Sigmoid colon (tissue), 4 donors: ENCODE measurements around the gene EPHA4.

Experiments
- EP300 ChIP-seq, 4 donors: sonication (generic); formaldehyde crosslinking; IDR thresholded peaks; one replicate each; pipeline ENCODE4 v1.6.1; 2017; ENCODE audit warnings: antibody characterized with exemption in 4 of 4
- POLR2A ChIP-seq, 2 donors: fragments of 450-650 bp; IDR thresholded peaks; one replicate each; pipeline ENCODE4 v1.6.1; 2016; ENCODE audit warnings: antibody characterized with exemption in 2 of 2, mild to moderate bottlenecking in 2 of 2, moderate library complexity in 2 of 2
- TF ChIP-seq, protein P1 (sequence below), 4 experiments: fragments of 450-650 bp in 3 of 4; fragments of 200-600 bp in 1 of 4; IDR thresholded peaks; one replicate each; pipeline ENCODE4 v1.5.1; 2016 to 2019; ENCODE audit warnings: antibody characterized with exemption in 4 of 4, mild to moderate bottlenecking in 3 of 4, moderate library complexity in 2 of 4

DNA sequence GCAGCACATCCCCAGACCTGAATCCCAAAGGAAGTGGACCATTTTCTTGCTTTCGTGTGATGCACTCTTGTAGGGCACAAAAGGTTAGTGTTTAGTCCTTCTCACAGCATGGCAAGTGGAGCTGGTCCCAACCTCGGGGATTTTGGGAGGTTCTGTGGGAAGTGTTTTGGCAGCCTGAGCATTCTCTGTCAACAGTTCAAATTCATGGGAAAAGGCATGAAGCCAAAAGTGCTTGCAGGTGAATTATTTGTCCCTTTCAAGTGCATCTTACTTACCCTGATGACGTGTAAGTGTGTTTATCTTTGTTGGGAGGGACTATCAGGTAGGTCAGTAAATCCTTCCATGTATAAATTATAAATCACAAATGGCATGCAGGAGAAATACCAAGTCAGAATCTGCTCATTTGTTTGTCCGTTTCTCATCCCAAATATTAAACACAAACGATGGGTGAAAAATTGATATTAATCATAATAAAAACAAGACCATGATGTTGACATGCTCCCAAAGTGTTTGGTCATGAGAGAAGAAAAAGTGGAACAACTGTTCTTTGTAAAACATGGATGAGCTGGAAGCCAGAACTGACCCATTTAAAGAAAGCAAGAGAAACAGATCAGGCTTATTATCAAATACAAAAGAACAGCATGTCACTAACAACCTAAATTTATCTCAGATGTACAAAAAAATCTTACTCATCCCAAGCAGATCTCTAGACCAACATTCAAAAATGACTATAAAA, 57.6 kb downstream of the EPHA4 start:
- TF ChIP-seq, protein P1, sequence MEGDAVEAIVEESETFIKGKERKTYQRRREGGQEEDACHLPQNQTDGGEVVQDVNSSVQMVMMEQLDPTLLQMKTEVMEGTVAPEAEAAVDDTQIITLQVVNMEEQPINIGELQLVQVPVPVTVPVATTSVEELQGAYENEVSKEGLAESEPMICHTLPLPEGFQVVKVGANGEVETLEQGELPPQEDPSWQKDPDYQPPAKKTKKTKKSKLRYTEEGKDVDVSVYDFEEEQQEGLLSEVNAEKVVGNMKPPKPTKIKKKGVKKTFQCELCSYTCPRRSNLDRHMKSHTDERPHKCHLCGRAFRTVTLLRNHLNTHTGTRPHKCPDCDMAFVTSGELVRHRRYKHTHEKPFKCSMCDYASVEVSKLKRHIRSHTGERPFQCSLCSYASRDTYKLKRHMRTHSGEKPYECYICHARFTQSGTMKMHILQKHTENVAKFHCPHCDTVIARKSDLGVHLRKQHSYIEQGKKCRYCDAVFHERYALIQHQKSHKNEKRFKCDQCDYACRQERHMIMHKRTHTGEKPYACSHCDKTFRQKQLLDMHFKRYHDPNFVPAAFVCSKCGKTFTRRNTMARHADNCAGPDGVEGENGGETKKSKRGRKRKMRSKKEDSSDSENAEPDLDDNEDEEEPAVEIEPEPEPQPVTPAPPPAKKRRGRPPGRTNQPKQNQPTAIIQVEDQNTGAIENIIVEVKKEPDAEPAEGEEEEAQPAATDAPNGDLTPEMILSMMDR (IDR thresholded peaks at IDR 0.05), result no peak
- TF ChIP-seq POLR2A (IDR thresholded peaks at IDR 0.05) (no peak), EP300 (IDR thresholded peaks at IDR 0.05) (no peak)
